ENCODE results near the gene RAB3C.

GRCh38 chr5:58582803-58583491, at the start of gene RAB3C:
- TF ChIP-seq CTCF (IDR thresholded peaks at IDR 0.05; ENCODE audit: low read depth, low read length): no peak
- no peak for TF ChIP-seq EZH2phosphoT487 (IDR thresholded peaks at IDR 0.05; ENCODE audit: low read depth)
